ENCODE data around the gene CASR.

Gene CASR

DNA sequence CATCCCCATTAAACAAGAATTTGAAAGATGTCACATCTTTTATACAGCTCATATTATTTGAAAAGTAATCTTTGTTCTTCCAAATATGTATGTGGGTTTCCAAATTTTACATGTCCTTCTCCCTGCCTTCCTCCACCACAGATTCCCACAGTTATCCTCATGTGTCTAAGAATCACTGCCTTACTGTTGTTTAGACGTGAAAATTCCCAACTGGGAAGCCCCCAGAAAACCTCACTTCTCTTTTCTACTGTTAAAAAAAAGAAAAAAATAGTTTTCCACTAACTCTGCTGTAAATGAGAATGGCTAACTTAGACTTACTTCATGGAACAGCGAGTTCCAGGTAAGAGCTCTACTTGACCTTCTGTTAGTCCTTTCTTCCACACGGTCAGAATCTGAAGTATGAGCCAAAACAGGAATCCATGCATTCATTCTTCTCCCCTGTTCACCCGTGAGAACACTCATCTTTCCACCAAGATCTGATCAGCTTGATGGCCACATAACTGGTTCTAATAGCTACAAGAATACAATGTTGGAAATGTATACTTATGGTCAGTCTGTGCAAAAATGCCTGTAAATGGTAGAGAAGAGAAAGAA, 123.7 kb downstream of the CASR start:
- no peak for DNase-seq

DNA sequence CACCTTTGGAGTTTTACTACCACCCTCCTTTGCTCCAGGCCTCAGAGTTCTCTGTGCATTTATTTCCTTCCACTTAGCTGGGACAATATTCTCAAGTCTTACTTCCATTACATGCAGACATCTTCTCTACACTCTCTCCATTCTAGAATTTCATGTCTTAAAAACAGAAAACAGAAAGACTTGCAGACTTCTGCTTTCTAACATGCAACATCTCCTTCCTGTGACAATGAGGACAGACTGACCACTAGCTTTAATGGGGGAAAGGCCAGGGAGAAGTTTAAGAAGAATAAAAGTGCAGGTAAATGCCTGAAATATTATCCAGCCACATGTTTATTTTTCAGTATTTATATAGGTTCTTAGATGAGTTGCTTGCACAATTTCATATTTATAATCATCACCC, 124.5 kb downstream of the CASR start:
- DNase-seq: no peak

DNA sequence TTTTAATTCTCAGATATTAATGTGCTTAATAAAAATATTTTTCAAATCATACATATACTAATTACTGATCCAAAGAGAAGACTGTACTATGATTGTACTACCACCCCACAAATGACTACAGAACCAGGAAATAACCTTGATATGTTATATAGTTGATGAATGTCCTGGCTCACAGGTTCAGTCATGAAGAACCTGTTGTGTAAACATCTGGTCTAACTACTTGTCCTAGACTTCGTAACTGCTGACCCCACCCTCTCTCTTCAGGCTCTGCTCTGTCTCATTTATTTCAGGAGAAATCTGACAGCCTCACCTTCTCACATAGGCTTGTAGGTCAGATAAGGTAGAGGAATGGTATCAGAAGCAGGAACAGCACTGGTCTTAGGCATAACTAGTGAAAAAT, 126.9 kb downstream of the CASR start:
- DNase-seq: peak; percentile 40

DNA sequence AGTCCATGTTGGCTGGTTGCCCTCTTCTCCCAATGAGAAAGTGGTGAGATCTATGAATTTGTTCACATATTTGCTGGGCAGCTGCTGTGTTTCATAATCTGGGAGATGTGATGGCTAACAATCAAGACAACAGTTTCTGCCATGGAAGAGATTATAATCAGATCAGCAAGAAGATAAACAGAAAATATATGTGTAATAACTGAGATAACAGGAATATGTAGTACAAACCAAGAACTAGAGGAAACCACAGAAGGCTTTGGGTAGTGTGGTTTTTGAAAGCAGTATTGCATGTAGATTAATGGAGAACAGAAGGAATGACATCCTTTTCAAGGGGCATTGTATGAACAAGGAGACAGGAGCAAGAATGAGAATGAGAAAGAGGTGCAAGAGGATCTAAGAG, 129.4 kb downstream of the CASR start:
- DNase-seq: no peak

DNA sequence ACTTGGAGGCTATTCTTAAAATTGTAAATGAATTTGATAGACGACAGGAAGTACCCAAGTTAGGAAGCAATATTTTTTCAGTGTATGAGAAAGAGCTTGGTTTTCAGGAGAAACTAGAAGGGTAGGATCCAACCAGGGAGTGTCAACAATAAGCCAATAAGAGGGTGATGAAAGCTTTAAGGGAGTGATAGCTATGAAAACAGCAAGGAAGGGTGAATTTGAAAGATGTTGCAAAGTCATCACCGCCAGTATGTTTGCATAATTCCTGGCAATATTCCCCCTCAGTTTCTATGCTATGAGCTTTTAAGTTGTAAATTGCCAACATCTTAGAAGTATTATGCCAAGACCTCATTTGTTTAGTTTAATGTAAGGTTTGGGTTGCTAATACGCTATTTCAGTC, 129.8 kb downstream of the CASR start:
- no peak for DNase-seq

DNA sequence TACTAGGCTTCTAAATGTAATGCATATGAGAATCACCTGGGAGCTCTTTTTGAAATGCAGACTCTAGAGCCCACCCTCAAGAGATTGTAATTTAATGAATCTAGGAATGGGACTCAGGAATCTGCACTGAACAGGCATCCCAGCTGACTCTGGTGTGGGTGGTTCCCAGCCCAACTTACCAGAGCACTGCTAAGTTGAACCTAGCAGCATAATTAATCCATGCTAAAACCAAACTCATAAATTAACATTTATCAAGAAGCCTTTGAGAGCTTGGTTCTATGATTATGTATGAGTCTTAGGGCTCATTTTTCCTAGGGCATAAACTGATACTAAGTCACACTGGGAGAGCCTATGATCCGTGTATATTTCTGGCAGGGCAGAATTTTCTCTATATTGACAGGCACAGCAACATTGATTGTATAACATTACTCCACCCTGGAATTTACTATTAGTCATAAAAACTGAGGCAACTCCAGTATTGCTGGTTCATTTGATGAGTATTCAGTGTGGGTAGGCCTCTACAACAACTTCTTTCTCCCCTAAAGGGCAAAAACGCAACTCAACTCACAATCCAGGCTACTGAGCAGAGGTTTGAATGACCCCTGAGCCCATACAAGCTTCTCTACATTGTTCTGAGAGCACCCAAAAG, 130.9 kb downstream of the CASR start:
- DNase-seq: no peak

DNA sequence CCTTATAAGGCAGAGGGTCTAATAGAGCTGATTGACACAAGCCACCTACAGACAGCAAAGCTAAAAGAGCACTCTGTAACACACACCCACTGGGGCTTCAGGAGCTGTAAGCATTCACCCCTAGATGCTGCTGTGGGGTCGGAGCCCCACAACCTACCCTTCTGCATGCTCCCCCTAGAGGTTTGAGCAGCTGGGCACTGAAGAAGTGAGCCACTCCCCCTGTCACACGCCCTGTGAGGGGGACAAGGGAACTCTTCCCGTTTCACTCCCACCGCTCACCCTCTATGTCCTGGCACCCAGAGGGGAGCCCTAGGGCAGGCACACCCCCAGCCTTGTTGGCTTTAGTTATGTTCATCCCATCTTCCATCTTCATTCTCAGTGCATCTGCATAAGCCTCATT, 132.2 kb downstream of the CASR start:
- no peak for DNase-seq

DNA sequence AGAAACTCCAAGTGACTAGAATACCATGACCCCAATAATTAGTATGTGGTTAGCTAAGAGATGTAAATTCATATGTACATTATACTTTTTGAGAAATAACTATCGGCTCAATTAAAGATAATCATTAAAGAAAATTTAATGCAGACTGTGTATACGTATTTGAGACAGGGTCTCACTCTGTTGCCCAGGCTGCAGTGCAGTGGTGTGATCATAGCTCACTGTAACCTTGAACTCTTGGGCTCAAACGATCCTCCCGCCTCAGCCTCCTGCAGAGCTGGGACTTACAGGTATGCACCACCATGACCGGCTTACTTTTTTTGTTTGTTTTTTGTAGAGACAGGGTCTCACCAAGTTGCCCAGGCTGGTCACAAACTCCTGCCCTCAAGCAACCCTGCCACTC, 132.9 kb downstream of the CASR start:
- DNase-seq: no peak

DNA sequence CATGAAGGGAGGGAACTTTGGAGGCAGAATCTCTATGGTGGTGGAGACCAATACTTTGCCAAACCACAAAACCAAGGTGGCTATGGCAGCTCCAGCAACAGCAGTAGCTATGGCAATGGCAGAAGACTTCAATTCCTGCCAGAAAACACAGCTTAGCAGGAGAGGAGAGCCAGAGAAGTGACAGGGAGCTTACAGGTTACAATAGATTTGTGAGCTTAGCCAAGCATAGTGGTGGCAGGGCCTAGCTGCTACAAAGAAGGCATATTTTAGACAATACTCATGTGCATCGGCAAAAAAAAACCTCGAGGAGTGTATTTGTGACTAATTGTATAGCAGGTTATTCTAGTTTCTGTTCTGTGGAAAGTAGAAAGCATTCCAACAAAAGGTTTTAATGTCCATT, 135.2 kb downstream of the CASR start:
- DNase-seq: no peak

DNA sequence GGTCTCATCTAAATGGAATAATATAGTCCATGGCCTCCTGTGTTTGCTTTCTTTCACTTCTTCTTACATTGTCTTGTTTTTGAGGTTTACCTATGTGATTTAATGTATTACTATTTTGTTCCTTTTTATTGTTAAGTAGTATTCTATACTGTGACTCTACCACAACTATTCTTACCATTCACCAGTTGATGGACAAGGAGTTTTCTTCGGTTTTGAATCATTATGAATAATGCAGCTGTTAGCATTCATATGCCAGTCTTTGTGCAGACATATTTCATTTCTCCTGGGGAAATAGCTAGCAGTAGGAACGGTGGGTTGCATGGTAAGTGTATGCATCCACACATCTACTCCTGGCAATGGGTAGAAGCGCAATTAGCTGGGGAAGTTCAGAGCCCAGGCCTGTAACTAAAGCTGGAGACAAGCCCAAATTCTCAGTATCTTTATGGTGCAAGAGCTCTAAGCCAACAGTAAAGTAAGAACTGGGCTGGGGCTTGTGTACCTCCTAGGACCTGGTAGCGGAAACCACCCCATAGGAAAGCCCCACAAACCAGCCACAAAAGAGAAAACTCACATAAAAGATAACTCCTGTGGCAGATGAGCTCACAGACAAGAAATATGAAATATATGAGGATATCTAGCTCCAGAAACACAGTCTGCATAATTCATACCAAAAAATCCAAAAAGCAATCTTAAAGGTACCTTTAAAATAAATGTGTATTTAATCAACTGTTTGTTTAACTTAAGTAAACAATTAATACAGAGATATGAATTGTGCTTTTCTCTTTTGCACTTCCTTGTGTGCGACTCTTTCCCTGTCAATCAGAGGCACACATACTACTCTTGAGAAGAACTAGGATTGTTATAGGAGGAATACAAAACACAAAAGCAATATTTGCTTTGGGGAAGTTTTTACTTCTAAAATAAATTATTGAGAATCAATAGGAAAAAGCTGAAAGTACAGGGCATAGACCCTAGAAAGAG, 138.9 kb downstream of the CASR start:
- DNase-seq: no peak

DNA sequence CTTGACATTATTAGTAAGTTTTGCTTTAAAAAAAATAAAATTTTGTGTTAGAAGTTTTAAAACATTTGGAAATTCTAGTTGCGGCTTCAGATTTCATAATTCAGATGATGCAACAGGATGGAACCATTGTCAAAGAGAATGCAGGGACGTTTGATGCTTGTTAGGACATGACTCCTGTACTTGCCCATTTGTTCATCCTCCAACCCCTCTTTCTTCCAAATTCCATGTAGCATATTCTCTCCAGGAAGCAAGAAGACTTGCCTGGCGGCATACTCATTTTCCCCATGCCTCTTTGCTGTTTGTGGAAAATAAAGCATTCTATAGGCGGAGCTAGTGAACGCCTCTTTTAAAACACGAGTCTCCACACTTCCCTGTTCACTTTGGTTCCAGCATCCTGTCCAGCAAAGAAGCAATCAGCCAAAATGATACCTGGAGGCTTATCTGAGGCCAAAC, 141.4 kb downstream of the CASR start, which contains the start of gene CSTA:
TSS of gene CSTA (plus strand) at position 378 of the 453 bp plus-strand sequence. CDS start at position 423, 45 bp downstream.
- DNase-seq: no peak

DNA sequence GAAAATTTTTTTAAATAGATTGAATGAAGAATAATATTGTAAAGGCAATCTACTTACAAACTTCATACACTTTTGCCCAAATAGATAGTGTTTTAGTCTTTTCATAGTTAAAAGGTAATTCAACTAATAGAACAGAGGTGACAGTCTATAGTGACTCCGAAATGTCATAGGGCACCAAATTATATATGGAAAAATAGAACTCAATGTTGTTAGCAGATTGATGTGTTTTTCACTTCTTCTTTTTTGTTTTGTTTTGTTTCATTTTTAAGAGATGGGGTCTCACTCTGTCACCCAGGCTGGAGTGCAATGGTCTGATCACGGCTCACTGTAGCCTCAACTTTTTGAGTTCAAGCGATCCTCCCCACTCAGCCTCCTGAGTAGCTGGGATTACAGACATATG, 142.3 kb downstream of the CASR start:
- DNase-seq: no peak

DNA sequence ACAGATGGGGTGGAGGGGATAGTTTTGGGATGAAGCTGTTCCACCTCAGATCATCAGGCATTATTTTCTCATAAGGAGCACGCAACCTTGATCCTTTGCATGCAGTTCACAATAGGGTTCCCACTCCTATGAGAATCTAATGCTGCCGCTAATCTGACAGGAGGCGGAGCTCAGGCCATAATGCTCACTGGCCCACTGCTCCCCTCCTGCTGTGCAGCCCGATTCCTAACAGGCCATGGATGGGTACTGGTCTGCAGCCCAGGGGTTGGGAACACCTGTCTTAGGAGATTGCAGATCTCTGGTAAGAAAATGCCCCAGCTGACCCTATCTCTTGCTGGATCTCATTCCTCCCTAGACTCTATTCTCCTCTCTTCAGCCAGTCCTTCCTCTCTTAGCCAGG, 148.4 kb downstream of the CASR start:
- no peak for DNase-seq

DNA sequence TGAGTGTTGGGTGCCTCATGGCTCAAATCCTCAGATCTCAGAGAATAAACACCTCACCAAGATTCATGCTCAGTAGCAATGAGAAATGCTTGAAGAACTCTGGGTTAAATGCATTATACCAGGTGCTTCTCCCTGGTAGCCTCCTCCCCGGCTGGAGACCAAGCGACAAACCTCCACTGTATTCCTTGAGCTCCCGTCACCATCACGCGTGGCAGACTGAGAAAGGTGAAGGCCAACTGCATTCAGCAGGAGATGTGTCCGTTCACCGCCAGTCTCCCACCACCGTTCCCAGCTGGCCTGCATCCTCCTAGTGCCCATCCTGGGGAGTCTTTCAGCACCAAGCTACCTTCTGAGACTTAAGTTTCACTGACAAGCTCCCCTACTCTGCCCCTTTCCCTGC, 149.1 kb downstream of the CASR start:
- no peak for DNase-seq

Measured in DMS79 treated with DMSO at 0.1 percent for 48 hours (cell line).